Activated CD8-positive, alpha-beta memory T cell treated with anti-CD3 and anti-CD28 coated beads, Interleukin-2, amount 50 U/mL, for 4 hours (primary cell): ENCODE measurements around the gene MYL12A.

ENCODE experiments used
- DNase-seq: peaks from one replicate; pipeline ENCODE4 v3.0.0-alpha.2; 2020

The MYL12A gene

DNA sequence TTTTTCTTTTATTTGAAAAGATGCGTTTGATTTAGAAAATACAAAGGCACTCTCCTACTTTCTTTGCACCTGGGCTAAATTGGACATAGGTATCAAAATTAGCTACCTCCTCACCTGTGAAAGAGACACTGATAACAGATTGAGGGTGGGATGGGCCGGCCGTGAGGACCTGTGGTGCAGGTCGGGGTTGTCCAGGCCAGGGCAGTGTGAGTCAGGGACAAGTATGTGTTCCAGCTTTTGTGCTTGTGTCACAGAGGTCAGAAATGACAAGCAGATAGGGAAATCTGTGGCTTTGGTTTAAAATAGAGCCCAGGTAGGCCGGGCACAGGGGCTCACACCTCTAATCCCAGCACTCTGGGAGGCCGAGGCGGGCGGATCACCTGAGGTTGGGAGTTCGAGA, 36.9 kb downstream of the MYL12A start:
- DNase-seq: no peak

GRCh38 chr18:3286159-3286558, 38.6 kb downstream of the MYL12A start:
- no peak for DNase-seq

GRCh38 chr18:3293196-3293951, 45.8 kb downstream of the MYL12A start:
- DNase-seq: no peak

- no peak for DNase-seq
These were observed 47.0 kb downstream of the MYL12A start for GRCh38 chr18:3294435-3295080.

GRCh38 chr18:3297025-3297984, 49.7 kb downstream of the MYL12A start:
- peak; percentile 93 for DNase-seq

- DNase-seq: no peak
These were observed 57.2 kb downstream of the MYL12A start for GRCh38 chr18:3304832-3305231.

- no peak for DNase-seq
These were observed 57.8 kb downstream of the MYL12A start for GRCh38 chr18:3305354-3305762.
